Tibial nerve (tissue), 4 donors: Measurements from ENCODE around the gene NT5DC2. TPM values are rescaled to one million over a fixed set of nuclear protein-coding genes. Genes with fewer than 3 reads are reported as not detected.
A peak's percentile ranks its signal among the peaks of the same experiment; 100 is the strongest.
"Not testable (repeated sequence)": the region's sequence is repeated elsewhere in the genome, so short reads cannot be mapped to it uniquely, and the experiment has no call there.

Experiments
- DNase-seq, 2 donors: peaks; one replicate each; pipeline ENCODE4 v3.0.0-alpha.2; 2019; ENCODE audit warnings: low spot score in 2 of 2
- H3K27ac ChIP-seq, 4 donors: fragments of 200-600 bp; sonication (generic) in 3 of 4; one replicate each; pipeline ENCODE4 v1.5.1; 2017 to 2019; ENCODE audit warnings: mild to moderate bottlenecking in 1 of 4
- H3K27me3 ChIP-seq, 2 donors: fragments of 200-600 bp; sonication (generic) in 1 of 2; one replicate each; pipeline versions ENCODE4 v1.5.1 to v1.6.0; 2017 to 2019
- H3K36me3 ChIP-seq, 3 donors: fragments of 200-600 bp; sonication (generic); one replicate each; pipeline ENCODE4 v1.5.1; 2018 to 2019
- H3K4me1 ChIP-seq, 4 donors: fragments of 200-600 bp; sonication (generic) in 3 of 4; one replicate each; pipeline ENCODE4 v1.5.1; 2017 to 2019
- H3K4me3 ChIP-seq, 4 donors: fragments of 200-600 bp; sonication (generic) in 3 of 4; one replicate each; pipeline ENCODE4 v1.5.1; 2017 to 2019; ENCODE audit warnings: mild to moderate bottlenecking in 1 of 4, moderate library complexity in 1 of 4
- H3K9me3 ChIP-seq, 4 donors: fragments of 200-600 bp; sonication (generic) in 3 of 4; one replicate each; pipeline ENCODE4 v1.5.1; 2017 to 2019
- CTCF ChIP-seq, 5 experiments: fragments of 200-600 bp in 3 of 5; fragments of 450-650 bp in 2 of 5; sonication (generic) in 3 of 5; IDR thresholded peaks; one replicate each; pipeline ENCODE4 v1.5.1; 2016 to 2019; ENCODE audit warnings: antibody characterized with exemption in 5 of 5, mild to moderate bottlenecking in 3 of 5, moderate library complexity in 2 of 5
- EP300 ChIP-seq, 2 donors: sonication (generic); formaldehyde crosslinking; IDR thresholded peaks; one replicate each; pipeline ENCODE4 v1.6.1; 2017; ENCODE audit warnings: antibody characterized with exemption in 2 of 2, mild to moderate bottlenecking in 1 of 2
- POLR2A ChIP-seq, 2 donors: fragments of 450-650 bp; IDR thresholded peaks; one replicate each; pipeline ENCODE4 v1.6.1; 2017; ENCODE audit warnings: antibody characterized with exemption in 2 of 2, mild to moderate bottlenecking in 2 of 2, moderate library complexity in 2 of 2
- WGBS, 2 donors: methylation state at CpG; one replicate each; pipeline ENCODE4 v1.1.5; 2018; 5-methylcytosine and 5-hydroxymethylcytosine counted together
- total RNA-seq, 4 donors: library from RNA; depleted of rRNA; stranded (reverse); fragments of >200 nt; gene quantifications; one replicate each; pipeline ENCODE4 v1.1.0, GENCODE V29; 2016

The NT5DC2 gene
- total RNA-seq, 4 donors from 2014 or later: 71.1 to 133 (median 94.2) TPM

GRCh38 chr3:52527732-52528585 lies 5.7 kb downstream of the NT5DC2 start:
- WGBS, 2 donors: 84 to 92% methylated on average over 16 to 18 of the region's 18 CpGs
- Histone ChIP-seq H3K27me3 (no peaks in the 10 kb centered on the region), H3K36me3 (peaks cover 0 to 58% (median 0%) of the 10 kb centered on the region in 3 donors), H3K4me1 (peaks cover 0 to 73% (median 14%) of the 10 kb centered on the region in 4 donors), H3K9me3 (no peaks in the 10 kb centered on the region), H3K4me3 (no peak overlapping the region), H3K27ac (peak overlapping the region in 2 of 4 donors; percentile 79 to 89)
- no peak for TF ChIP-seq POLR2A (IDR thresholded peaks at IDR 0.05)
- no peak for TF ChIP-seq CTCF (IDR thresholded peaks at IDR 0.05)
- no peak for TF ChIP-seq EP300 (IDR thresholded peaks at IDR 0.05)
- peak in 1 of 2 donors; percentile 8 for DNase-seq

GRCh38 chr3:52527039-52527731 lies 6.5 kb downstream of the NT5DC2 start:
- peak overlapping the region in 2 of 4 donors; percentile 57 to 89 for H3K27ac ChIP-seq
- H3K4me3 ChIP-seq: no peak overlapping the region
- H3K9me3 ChIP-seq: no peaks in the 10 kb centered on the region
- H3K36me3 ChIP-seq: peaks cover 0 to 65% (median 0%) of the 10 kb centered on the region in 3 donors
- TF ChIP-seq POLR2A (IDR thresholded peaks at IDR 0.05): no peak
- TF ChIP-seq CTCF (IDR thresholded peaks at IDR 0.05): no peak
- no peak for TF ChIP-seq EP300 (IDR thresholded peaks at IDR 0.05)
- peak in 1 of 2 donors; percentile 12 for DNase-seq
- WGBS, 2 donors: 84 to 96% methylated on average over 7 to 13 of the region's 14 CpGs
- H3K27me3 ChIP-seq: no peaks in the 10 kb centered on the region
- H3K4me1 ChIP-seq: peaks cover 0 to 65% (median 10%) of the 10 kb centered on the region in 4 donors

GRCh38 chr3:52526671-52527038 lies 7.0 kb downstream of the NT5DC2 start:
- DNase-seq, H3K27me3 ChIP-seq, H3K9me3 ChIP-seq, H3K4me3 ChIP-seq: not testable (repeated sequence)
- peaks cover 0 to 71% (median 0%) of the 10 kb centered on the region in 3 donors for H3K36me3 ChIP-seq
- H3K27ac ChIP-seq: peak overlapping the region in 2 of 4 donors; percentile 57 to 89
- WGBS, 2 donors: 77 to 85% methylated on average over 5 of the region's 5 CpGs
- peaks cover 0 to 60% (median 10%) of the 10 kb centered on the region in 4 donors for H3K4me1 ChIP-seq

- WGBS, 2 donors: 67 to 71% methylated on average over 9 of the region's 9 CpGs
- peak in 1 of 2 donors; percentile 10 for DNase-seq
- Histone ChIP-seq H3K27me3 (no peaks in the 10 kb centered on the region), H3K27ac (peak overlapping the region; percentile 36 to 69 (median 56)), H3K36me3 (peaks cover 0 to 78% (median 0%) of the 10 kb centered on the region in 3 donors), H3K9me3 (no peaks in the 10 kb centered on the region), H3K4me1 (peaks cover 0 to 53% (median 7%) of the 10 kb centered on the region in 4 donors), H3K4me3 (no peak overlapping the region)
- TF ChIP-seq CTCF (IDR thresholded peaks at IDR 0.05) (no peak), EP300 (IDR thresholded peaks at IDR 0.05) (no peak), POLR2A (IDR thresholded peaks at IDR 0.05) (no peak)
Observed at GRCh38 chr3:52525680-52526561, 7.7 kb downstream of the NT5DC2 start.
